Vagina (tissue), 2 donors: ENCODE measurements around the gene NEUROD2. TPM values are rescaled to one million over a fixed set of nuclear protein-coding genes. Genes with fewer than 3 reads are reported as not detected.

Source experiments
- DNase-seq, 2 donors: peaks; one replicate each; pipeline ENCODE4 v3.0.0-alpha.2; 2017; ENCODE audit errors: extremely low spot score in 2 of 2
- H3K27ac ChIP-seq: fragments of 200-600 bp; sonication (generic); one replicate; pipeline ENCODE4 v1.5.1; 2019
- H3K27me3 ChIP-seq: fragments of 200-600 bp; sonication (generic); one replicate; pipeline ENCODE4 v1.5.1; 2019
- H3K36me3 ChIP-seq, 2 donors: fragments of 200-600 bp; sonication (generic); one replicate each; pipeline ENCODE4 v1.5.1; 2017 to 2019
- H3K4me1 ChIP-seq: fragments of 200-600 bp; sonication (generic); one replicate; pipeline ENCODE4 v1.5.1; 2019
- H3K4me3 ChIP-seq, 2 donors: fragments of 200-600 bp; sonication (generic); 1 replicate in 1 of 2; 2 replicates in 1 of 2; pipeline ENCODE4 v1.5.1; 2016 to 2019
- H3K9me3 ChIP-seq: fragments of 200-600 bp; sonication (generic); one replicate; pipeline ENCODE4 v1.5.1; 2019
- POLR2A ChIP-seq, 2 donors: fragments of 450-650 bp; IDR thresholded peaks; one replicate each; pipeline ENCODE4 v1.6.1; 2017; ENCODE audit warnings: antibody characterized with exemption in 2 of 2, mild to moderate bottlenecking in 2 of 2, moderate library complexity in 2 of 2
- POLR2AphosphoS5 ChIP-seq, 2 donors: sonication (generic); formaldehyde crosslinking; IDR thresholded peaks; one replicate each; pipeline ENCODE4 v1.9.0; 2017; ENCODE audit warnings: antibody characterized with exemption in 2 of 2, mild to moderate bottlenecking in 2 of 2, low read depth in 1 of 2; ENCODE audit not compliant: insufficient read depth in 1 of 2
- intact Hi-C: fragments of 100-400 bp; cut with DNase I; formaldehyde crosslinking; loops from one replicate; pipeline ENCODE4 v1.15.1; 2023
- total RNA-seq: library from RNA; depleted of rRNA; stranded (reverse); fragments of >200 nt; gene quantifications from one replicate; pipeline ENCODE4 v1.2.3, GENCODE V29; 2016
- TF ChIP-seq, protein P1 (sequence below), 3 experiments: fragments of 450-650 bp in 2 of 3; fragments of 200-600 bp in 1 of 3; sonication (generic) in 1 of 3; IDR thresholded peaks; one replicate each; pipeline ENCODE4 v1.5.1; 2017 to 2019; ENCODE audit warnings: antibody characterized with exemption in 3 of 3, mild to moderate bottlenecking in 2 of 3, moderate library complexity in 2 of 3

The NEUROD2 gene
- total RNA-seq, 1 donor from 2014 or later = not detected

DNA sequence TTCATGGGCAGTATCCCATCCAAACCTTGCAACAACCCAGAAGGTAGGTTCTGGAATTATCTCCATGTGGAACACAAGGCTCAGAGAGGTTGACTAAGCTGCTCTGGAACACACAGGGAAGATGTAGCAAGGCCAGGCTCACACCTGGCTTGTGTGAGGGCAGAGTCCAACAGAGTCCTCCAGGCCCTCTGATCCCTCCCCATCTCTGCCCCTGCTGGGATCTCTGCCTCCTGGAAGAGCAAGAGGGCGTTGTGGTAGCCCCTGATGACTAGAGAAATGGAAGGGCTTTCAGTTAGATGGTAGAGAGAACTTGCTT is 12.0 kb upstream of the NEUROD2 start:
- intact Hi-C loops = loop anchor here (5.0 kb wide), 1 partner anchor 133 kb away; no protein-coding TSS in a partner anchor
- H3K9me3 ChIP-seq = no peaks in the 10 kb centered on the region
- H3K27me3 ChIP-seq = no peaks in the 10 kb centered on the region
- no peak overlapping the region for H3K27ac ChIP-seq
- no peak overlapping the region for H3K4me3 ChIP-seq
- no peak for TF ChIP-seq POLR2A (IDR thresholded peaks at IDR 0.05)
- TF ChIP-seq POLR2AphosphoS5 (IDR thresholded peaks at IDR 0.05; ENCODE audit: insufficient read depth in 1 of 2, low read depth in 1 of 2) = no peak
- TF ChIP-seq, protein P1, sequence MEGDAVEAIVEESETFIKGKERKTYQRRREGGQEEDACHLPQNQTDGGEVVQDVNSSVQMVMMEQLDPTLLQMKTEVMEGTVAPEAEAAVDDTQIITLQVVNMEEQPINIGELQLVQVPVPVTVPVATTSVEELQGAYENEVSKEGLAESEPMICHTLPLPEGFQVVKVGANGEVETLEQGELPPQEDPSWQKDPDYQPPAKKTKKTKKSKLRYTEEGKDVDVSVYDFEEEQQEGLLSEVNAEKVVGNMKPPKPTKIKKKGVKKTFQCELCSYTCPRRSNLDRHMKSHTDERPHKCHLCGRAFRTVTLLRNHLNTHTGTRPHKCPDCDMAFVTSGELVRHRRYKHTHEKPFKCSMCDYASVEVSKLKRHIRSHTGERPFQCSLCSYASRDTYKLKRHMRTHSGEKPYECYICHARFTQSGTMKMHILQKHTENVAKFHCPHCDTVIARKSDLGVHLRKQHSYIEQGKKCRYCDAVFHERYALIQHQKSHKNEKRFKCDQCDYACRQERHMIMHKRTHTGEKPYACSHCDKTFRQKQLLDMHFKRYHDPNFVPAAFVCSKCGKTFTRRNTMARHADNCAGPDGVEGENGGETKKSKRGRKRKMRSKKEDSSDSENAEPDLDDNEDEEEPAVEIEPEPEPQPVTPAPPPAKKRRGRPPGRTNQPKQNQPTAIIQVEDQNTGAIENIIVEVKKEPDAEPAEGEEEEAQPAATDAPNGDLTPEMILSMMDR (IDR thresholded peaks at IDR 0.05) = no peak
- peaks cover 14% of the 10 kb centered on the region for H3K4me1 ChIP-seq
- no peak for DNase-seq
- no peaks in the 10 kb centered on the region for H3K36me3 ChIP-seq

DNA sequence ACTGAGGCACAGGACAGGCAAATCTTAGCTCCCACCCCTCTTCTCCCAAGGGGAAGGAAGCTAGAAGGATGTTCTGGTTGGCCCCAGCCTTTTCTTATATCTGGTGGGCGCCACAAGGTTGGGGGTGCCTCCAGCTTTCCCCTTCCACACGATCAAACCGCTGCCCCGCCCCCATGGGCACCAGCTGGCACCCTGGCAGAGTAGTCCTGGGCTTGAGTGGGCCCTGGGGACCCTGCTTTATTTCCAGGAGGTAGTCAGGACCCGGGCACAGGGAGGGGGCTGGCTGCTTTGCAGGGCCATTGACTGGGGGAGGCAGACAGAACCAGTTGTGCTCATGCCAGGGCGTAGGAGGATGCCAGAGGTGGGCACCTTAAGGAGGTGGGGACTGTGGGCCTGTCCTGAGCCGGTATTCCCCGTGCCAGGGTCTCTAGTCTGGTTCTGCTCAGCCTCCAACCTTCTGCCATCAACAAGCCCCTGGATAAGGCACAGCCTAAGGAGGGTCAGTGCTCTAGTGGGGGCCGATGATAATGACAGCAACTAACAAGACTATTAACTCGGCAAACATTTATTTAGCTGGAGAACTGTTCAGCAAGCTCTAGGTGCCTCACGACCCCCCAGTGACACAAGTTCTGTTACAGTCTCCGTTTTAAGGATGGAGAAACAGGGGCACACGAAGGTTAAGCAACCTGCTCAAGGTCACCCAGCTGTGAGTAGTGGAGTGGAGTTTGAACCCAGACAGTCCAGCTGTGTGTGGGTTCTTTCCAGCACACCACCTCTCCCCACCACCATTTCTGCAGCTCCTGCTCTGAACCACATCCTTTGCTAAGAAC is 11.5 kb upstream of the NEUROD2 start:
- Histone ChIP-seq H3K9me3 (no peaks in the 10 kb centered on the region), H3K36me3 (no peaks in the 10 kb centered on the region), H3K4me1 (peaks cover 14% of the 10 kb centered on the region), H3K4me3 (no peak overlapping the region), H3K27me3 (no peaks in the 10 kb centered on the region), H3K27ac (no peak overlapping the region)
- intact Hi-C loops = no loop called here
- TF ChIP-seq, protein P1 (IDR thresholded peaks at IDR 0.05) = no peak
- TF ChIP-seq POLR2A (IDR thresholded peaks at IDR 0.05) (no peak), POLR2AphosphoS5 (IDR thresholded peaks at IDR 0.05; ENCODE audit: insufficient read depth in 1 of 2, low read depth in 1 of 2) (no peak)
- DNase-seq = no peak

DNA sequence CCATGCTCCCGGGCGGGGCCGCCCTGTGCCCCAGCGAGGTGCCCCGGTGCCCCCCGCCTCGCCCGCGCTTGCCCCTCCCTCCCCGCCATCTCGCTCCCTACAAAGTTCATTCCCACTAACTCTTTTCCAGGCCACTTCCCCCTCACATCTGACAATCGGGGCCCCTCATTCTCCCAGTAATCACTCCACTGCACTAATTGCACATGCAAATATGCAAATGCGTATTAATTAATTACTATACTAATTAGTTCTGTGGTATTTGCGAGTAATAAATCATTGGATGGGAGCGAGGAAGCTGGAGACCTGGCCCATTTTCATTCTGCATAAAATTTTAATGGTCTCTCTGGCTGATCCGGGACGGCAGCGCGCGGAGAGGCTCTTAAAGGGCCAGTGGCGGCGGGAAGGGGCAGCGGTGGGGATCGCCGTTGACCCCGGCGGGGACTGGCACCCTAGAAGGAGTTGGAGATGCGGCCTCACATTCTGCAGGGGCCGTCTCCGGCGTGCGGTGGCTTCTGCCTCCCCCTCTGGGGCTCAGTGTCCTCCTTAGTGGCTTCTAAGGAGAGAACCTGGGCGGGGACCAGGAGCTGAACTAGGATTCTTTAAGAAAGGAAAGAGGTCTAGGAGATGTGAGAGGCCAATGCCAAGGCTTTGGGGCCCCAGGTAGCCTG is 10.7 kb upstream of the NEUROD2 start:
- TF ChIP-seq POLR2AphosphoS5 (IDR thresholded peaks at IDR 0.05; ENCODE audit: insufficient read depth in 1 of 2, low read depth in 1 of 2) (no peak), POLR2A (IDR thresholded peaks at IDR 0.05) (no peak)
- TF ChIP-seq, protein P1 (IDR thresholded peaks at IDR 0.05) = no peak
- intact Hi-C loops = no loop called here
- Histone ChIP-seq H3K4me3 (peak overlapping the region; percentile 50 to 73), H3K36me3 (no peaks in the 10 kb centered on the region), H3K4me1 (peaks cover 14% of the 10 kb centered on the region), H3K27me3 (no peaks in the 10 kb centered on the region), H3K27ac (no peak overlapping the region), H3K9me3 (no peaks in the 10 kb centered on the region)
- DNase-seq = no peak

DNA sequence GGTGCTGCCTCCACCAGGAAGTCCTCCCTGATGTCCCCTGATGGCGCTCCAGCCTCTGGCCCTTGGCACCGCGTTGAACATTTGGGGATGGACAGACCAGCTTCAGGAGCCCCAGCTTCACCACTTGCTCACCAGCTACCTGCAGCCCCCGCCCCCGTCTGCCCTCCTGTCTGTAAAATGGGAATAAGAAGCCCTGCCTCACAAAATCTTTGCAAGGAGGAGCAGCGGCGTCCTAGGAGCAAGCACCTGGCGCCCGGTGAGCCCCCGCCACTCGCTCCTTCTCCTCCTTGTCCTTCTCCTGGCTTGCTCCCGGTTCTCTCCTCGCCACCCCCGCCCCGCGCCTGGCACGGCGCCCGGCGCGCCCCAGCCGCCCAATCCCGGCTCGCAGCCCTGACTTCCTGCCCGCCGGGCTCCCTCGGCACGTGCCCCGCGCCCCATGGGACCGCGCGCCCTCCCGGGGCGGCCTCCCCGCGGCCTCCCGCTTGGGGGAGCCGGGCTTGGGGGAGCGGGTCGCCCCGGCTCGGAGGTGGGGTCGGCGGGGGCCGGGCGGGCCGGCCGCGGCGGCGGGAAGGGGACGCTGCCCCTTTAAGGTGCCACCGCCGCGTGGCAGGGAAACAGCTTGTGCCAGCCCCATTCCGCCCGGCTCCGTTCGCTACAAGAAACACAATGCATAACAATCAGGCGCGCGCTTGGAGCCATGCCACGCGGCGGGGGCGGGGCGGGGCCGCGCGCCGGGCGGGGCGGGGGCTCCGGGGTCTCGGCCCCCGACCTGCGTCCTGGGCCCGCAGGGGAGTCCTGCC is 9.9 kb upstream of the NEUROD2 start:
- H3K27me3 ChIP-seq = no peaks in the 10 kb centered on the region
- DNase-seq = no peak
- intact Hi-C loops = no loop called here
- peak overlapping the region; percentile 50 to 73 for H3K4me3 ChIP-seq
- H3K4me1 ChIP-seq = peaks cover 14% of the 10 kb centered on the region
- TF ChIP-seq POLR2AphosphoS5 (IDR thresholded peaks at IDR 0.05; ENCODE audit: insufficient read depth in 1 of 2, low read depth in 1 of 2) = no peak
- no peak for TF ChIP-seq POLR2A (IDR thresholded peaks at IDR 0.05)
- no peaks in the 10 kb centered on the region for H3K9me3 ChIP-seq
- no peaks in the 10 kb centered on the region for H3K36me3 ChIP-seq
- H3K27ac ChIP-seq = no peak overlapping the region

DNA sequence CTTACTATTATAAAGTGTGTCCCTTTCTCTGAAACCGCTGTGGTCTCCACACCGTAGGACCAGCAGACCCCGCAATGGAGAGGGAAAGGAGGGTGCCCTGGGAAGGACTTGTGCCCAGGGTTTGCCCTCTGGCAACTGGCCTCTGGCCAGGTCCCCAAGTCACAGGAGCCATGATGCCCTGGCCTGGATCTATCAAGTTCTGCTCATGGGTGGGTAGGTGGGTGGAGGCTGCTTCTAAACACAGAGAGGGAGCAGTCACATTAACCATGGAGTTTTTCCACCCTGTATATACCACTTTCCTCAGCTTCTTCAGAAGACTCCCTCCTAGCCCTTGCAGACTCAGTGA is 9.4 kb upstream of the NEUROD2 start:
- Histone ChIP-seq H3K4me1 (peaks cover 14% of the 10 kb centered on the region), H3K27ac (no peak overlapping the region), H3K27me3 (no peaks in the 10 kb centered on the region), H3K36me3 (no peaks in the 10 kb centered on the region), H3K4me3 (peak overlapping the region; percentile 50 to 73), H3K9me3 (no peaks in the 10 kb centered on the region)
- TF ChIP-seq POLR2AphosphoS5 (IDR thresholded peaks at IDR 0.05; ENCODE audit: insufficient read depth in 1 of 2, low read depth in 1 of 2) (no peak), POLR2A (IDR thresholded peaks at IDR 0.05) (no peak)
- TF ChIP-seq, protein P1 (IDR thresholded peaks at IDR 0.05) = no peak
- DNase-seq = no peak
- intact Hi-C loops = no loop called here
